ENCODE results near the gene CAMKMT.

DNA sequence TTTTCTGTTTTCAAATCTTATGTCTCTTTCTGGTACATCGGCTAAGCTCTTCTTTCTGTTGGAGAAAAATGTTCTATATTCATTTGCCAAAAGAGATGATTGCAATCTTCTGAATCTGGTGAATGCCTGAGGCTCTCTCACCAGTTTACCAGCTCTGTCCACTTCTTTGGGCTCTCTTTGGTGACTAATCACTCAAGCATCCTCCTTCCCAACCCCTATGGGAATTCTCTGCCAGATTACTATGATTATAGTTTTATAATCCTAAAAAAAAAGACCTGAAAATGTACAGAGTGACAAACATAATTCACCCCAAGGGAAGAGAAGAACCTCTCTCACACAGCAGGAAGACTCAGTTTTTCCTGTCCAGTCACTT, 187.3 kb downstream of the CAMKMT start:
- TF ChIP-seq CTCF (IDR thresholded peaks at IDR 0.05) = no peak
- TF ChIP-seq POLR2A (IDR thresholded peaks at IDR 0.05) = no peak
